ENCODE data around the gene FOXRED2. TPM values are rescaled to one million over a fixed set of nuclear protein-coding genes. Genes with fewer than 3 reads are reported as not detected.

The FOXRED2 gene
- total and polyA plus RNA-seq, 2 of the 8 experiments (the other 6 are each of a cell fraction or from before 2014, with no cell fraction given): 11.5 to 27.8 TPM

DNA sequence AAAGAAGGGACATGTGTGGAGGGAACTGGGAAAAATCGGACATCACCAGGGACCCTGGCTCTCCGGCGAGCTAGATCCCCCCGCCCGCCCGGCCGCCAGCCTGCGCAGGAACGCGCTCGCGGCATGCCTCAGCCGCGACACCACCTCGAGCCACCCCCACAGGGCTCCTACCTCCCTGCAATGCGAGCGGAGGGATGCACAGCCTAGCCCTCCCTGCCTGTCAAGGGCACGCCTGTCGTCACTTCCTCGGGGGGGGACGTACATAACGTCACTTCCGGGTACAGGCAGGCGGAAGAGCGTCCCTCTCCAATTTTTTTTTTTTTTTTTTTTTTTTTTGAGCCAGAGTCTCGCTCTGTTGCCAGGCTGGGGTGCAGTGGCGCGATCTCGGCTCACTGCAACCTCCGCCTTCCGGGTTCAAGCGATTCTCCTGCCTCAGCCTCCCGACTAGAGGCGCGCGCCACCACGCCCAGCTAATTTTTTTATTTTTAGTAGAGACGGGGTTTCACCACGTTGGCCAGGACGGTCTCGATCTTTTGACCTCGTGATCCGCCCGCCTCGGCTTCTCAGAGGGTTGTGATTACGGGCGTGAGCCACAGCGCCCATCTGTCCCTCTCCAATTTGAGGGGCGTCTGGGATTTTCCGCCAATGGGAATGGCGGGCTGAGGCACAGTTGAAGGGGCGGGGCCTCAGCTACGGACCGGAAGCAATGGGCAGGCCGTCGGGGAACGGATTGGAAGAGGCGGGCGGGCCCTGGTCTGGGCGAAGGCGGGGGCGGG, 25.3 kb downstream of the FOXRED2 start, which contains the start of gene TXN2 (continued):
- TF ChIP-seq CHD2 (IDR thresholded peaks at IDR 0.05; ENCODE audit: low read length) (0 out of 2 replicates have a peak, but pooled peaks have one; percentile 21), SIX5 (IDR thresholded peaks at IDR 0.05; ENCODE audit: low read depth, low read length) (no peak), RNF2 (IDR thresholded peaks at IDR 0.05; ENCODE audit: borderline replicate concordance, low read depth, low read length, missing control alignments, poor library complexity, severe bottlenecking) (no peak), SUZ12 (IDR thresholded peaks at IDR 0.05; ENCODE audit: low read length) (no peak), MAFK (IDR thresholded peaks at IDR 0.05; ENCODE audit: low read depth, low read length) (no peak), KDM4A (IDR thresholded peaks at IDR 0.05; ENCODE audit: low read depth, low read length, severe bottlenecking) (peak; percentile 85), RAD21 (IDR thresholded peaks at IDR 0.05 in 1 of 2, conservative IDR thresholded peaks at IDR 0.05 in 1 of 2; ENCODE audit: low read depth in 2 of 2, low read length in 2 of 2) (no peak), RFX5 (IDR thresholded peaks at IDR 0.05; ENCODE audit: borderline replicate concordance, low read depth, low read length) (no peak), KDM5A (IDR thresholded peaks at IDR 0.05; ENCODE audit: low read length) (peak; percentile 87; the same call in 1 of the 2 replicates), SP1 (IDR thresholded peaks at IDR 0.05; ENCODE audit: low read depth, low read length) (no peak), YY1 (IDR thresholded peaks at IDR 0.05; ENCODE audit: low read depth, low read length) (no peak), ZNF274 (IDR thresholded peaks at IDR 0.05; ENCODE audit: borderline replicate concordance, extremely low read depth, low read length) (no peak), CEBPB (IDR thresholded peaks at IDR 0.05; ENCODE audit: low read depth, low read length) (no peak), CREB1 (IDR thresholded peaks at IDR 0.05) (peak; percentile 94), GTF2F1 (IDR thresholded peaks at IDR 0.05; ENCODE audit: borderline replicate concordance, low read depth, low read length) (peak; percentile 68; the same call in 1 of the 2 replicates), CBX5 (IDR thresholded peaks at IDR 0.05; ENCODE audit: low read depth, low read length) (no peak), POLR2AphosphoS5 (IDR thresholded peaks at IDR 0.05; ENCODE audit: low read depth, low read length) (peak; percentile 88)
- TF ChIP-seq, protein P1, sequence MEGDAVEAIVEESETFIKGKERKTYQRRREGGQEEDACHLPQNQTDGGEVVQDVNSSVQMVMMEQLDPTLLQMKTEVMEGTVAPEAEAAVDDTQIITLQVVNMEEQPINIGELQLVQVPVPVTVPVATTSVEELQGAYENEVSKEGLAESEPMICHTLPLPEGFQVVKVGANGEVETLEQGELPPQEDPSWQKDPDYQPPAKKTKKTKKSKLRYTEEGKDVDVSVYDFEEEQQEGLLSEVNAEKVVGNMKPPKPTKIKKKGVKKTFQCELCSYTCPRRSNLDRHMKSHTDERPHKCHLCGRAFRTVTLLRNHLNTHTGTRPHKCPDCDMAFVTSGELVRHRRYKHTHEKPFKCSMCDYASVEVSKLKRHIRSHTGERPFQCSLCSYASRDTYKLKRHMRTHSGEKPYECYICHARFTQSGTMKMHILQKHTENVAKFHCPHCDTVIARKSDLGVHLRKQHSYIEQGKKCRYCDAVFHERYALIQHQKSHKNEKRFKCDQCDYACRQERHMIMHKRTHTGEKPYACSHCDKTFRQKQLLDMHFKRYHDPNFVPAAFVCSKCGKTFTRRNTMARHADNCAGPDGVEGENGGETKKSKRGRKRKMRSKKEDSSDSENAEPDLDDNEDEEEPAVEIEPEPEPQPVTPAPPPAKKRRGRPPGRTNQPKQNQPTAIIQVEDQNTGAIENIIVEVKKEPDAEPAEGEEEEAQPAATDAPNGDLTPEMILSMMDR (IDR thresholded peaks at IDR 0.05; ENCODE audit: control extremely low read depth in 1 of 3, insufficient read depth in 1 of 3, low read depth in 1 of 3, low read length in 3 of 3): no peak
- TF ChIP-seq, protein P2, sequence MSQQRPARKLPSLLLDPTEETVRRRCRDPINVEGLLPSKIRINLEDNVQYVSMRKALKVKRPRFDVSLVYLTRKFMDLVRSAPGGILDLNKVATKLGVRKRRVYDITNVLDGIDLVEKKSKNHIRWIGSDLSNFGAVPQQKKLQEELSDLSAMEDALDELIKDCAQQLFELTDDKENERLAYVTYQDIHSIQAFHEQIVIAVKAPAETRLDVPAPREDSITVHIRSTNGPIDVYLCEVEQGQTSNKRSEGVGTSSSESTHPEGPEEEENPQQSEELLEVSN (IDR thresholded peaks at IDR 0.05): no peak
